K562 (cell line): ENCODE measurements around the gene CDC6. TPM values are rescaled to one million over a fixed set of nuclear protein-coding genes. Genes with fewer than 3 reads are reported as not detected.
A peak's percentile ranks its signal among the peaks of the same experiment; 100 is the strongest.

ENCODE experiments used
- CTBP1 ChIP-seq: fragments of 450-650 bp; IDR thresholded peaks from 2 replicates; pipeline ENCODE4 v1.6.1; 2016; ENCODE audit warnings: borderline replicate concordance
- E2F3 ChIP-seq: fragments of 250-450 bp; sonication (Bioruptor Pico); IDR thresholded peaks from 2 replicates; pipeline ENCODE4 v1.4.0; 2020; ENCODE audit warnings: mild to moderate bottlenecking
- KHSRP ChIP-seq: fragments of 450-650 bp; IDR thresholded peaks from 2 replicates; pipeline ENCODE4 v1.6.1; 2017
- NR3C1 ChIP-seq: sonication (generic); formaldehyde crosslinking; IDR thresholded peaks from 2 replicates; pipeline ENCODE4 v1.8.1; 2022; ENCODE audit warnings: missing genetic modification reagents
- PATZ1 ChIP-seq: fragments of 250-450 bp; sonication (Bioruptor Pico); IDR thresholded peaks from 2 replicates; pipeline ENCODE4 v1.5.0; 2020; ENCODE audit warnings: mild to moderate bottlenecking, borderline replicate concordance
- PHB ChIP-seq: fragments of 250-450 bp; sonication (Bioruptor Pico); IDR thresholded peaks from 2 replicates; pipeline ENCODE4 v1.5.0; 2021
- SAFB2 ChIP-seq: fragments of 200-400 bp; formaldehyde crosslinking; IDR thresholded peaks from 2 replicates; pipeline ENCODE4 v1.6.1; 2018; ENCODE audit warnings: borderline replicate concordance, low read length, low read depth, moderate library complexity; ENCODE audit not compliant: severe bottlenecking
- ZNF253 ChIP-seq: fragments of 250-450 bp; sonication (Bioruptor Pico); conservative IDR thresholded peaks from 2 replicates; pipeline ENCODE4 v1.6.1; 2021; ENCODE audit warnings: mild to moderate bottlenecking
- ZNF407 ChIP-seq: fragments of 450-650 bp; IDR thresholded peaks from 2 replicates; pipeline ENCODE4 v1.6.1; 2016; ENCODE audit warnings: low read depth
- ZNF583 ChIP-seq: fragments of 250-450 bp; sonication (Bioruptor Pico); IDR thresholded peaks from 2 replicates; pipeline ENCODE4 v1.4.0; 2020
- polyA plus RNA-seq, 8 experiments: library from polyadenylated mRNA; depleted of rRNA in 4 of 8; stranded (reverse) in 5 of 8; unstranded in 3 of 8; fragments of >200 nt; fragmentation: Nextera tagmentation in 2 of 8; fragmentation: Illumina TruSeq in 1 of 8; extraction: Ambion mirVana in 2 of 8; extraction: Trizol in 1 of 8; gene quantifications; 2 replicates each; pipeline versions ENCODE4 v1.2.1 to v1.2.3, GENCODE V29; 2011 to 2014; ENCODE audit warnings: inconsistent platforms in 1 of 8, missing spikeins in 1 of 8
- total RNA-seq, 7 experiments: library from RNA; depleted of rRNA in 6 of 7; stranded (reverse); fragments of >200 nt in 6 of 7; fragmentation: Illumina TruSeq in 2 of 7; extraction: Trizol in 2 of 7; gene quantifications; 2 replicates each; pipeline versions ENCODE4 v1.2.1 to v1.2.3, GENCODE V29; 2011 to 2021; ENCODE audit warnings: low replicate concordance in 1 of 7
- TF ChIP-seq, protein P1 (sequence below): fragments of 250-450 bp; sonication (Bioruptor Pico); IDR thresholded peaks from 2 replicates; pipeline ENCODE4 v1.4.0; 2020; ENCODE audit warnings: mild to moderate bottlenecking, moderate library complexity
- TF ChIP-seq, protein P2 (sequence below): sonication (generic); formaldehyde crosslinking; IDR thresholded peaks from 2 replicates; pipeline ENCODE4 v1.8.0; 2022; ENCODE audit warnings: missing genetic modification reagents, mild to moderate bottlenecking, borderline replicate concordance

Gene CDC6
- total and polyA plus RNA-seq, 9 of the 15 experiments (the other 6 are each of a cell fraction or from before 2014, with no cell fraction given) = 29.6 to 141 (median 106) TPM

DNA sequence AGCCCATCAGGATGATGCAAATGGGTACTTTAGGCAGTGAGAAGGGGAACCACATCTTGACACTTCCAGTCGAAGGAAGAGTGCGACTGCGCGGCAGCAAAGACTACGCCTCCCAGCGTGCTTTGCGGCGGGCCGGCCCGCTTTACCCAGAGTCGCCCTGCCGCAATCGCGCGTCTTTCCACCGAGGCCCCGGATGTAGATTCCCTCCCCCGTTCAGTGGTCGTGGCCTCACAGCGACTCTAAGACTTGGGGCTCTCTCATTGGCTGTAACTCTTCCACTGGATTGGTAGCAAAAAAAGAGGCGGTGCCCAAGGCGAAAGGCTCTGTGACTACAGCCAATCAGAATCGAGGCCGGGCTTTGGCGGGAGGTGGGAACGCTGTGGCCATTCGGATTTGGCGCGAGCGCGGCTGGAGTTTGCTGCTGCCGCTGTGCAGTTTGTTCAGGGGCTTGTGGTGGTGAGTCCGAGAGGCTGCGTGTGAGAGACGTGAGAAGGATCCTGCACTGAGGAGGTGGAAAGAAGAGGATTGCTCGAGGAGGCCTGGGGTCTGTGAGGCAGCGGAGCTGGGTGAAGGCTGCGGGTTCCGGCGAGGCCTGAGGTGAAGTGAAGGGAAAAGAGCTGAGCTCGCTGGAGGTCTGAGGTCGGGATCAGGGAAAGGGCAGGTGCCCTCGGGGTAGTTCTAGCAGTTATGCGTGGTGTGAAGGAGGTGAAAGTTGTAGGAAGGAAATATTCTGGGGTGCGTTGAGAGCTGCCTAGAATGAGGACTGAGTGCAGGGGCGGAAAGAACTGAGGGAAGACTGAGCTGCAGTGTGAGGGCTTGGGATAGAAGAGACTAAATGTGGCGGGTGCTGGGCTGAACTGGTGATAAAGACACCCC is at the start of gene CDC6 (continued):
- no peak for TF ChIP-seq PATZ1 (CRISPR knock-in tag)
- TF ChIP-seq, protein P1, sequence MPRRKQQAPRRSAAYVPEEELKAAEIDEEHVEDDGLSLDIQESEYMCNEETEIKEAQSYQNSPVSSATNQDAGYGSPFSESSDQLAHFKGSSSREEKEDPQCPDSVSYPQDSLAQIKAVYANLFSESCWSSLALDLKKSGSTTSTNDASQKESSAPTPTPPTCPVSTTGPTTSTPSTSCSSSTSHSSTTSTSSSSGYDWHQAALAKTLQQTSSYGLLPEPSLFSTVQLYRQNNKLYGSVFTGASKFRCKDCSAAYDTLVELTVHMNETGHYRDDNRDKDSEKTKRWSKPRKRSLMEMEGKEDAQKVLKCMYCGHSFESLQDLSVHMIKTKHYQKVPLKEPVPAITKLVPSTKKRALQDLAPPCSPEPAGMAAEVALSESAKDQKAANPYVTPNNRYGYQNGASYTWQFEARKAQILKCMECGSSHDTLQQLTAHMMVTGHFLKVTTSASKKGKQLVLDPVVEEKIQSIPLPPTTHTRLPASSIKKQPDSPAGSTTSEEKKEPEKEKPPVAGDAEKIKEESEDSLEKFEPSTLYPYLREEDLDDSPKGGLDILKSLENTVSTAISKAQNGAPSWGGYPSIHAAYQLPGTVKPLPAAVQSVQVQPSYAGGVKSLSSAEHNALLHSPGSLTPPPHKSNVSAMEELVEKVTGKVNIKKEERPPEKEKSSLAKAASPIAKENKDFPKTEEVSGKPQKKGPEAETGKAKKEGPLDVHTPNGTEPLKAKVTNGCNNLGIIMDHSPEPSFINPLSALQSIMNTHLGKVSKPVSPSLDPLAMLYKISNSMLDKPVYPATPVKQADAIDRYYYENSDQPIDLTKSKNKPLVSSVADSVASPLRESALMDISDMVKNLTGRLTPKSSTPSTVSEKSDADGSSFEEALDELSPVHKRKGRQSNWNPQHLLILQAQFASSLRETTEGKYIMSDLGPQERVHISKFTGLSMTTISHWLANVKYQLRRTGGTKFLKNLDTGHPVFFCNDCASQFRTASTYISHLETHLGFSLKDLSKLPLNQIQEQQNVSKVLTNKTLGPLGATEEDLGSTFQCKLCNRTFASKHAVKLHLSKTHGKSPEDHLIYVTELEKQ (CRISPR knock-in tag) = no peak
- TF ChIP-seq, protein P2, sequence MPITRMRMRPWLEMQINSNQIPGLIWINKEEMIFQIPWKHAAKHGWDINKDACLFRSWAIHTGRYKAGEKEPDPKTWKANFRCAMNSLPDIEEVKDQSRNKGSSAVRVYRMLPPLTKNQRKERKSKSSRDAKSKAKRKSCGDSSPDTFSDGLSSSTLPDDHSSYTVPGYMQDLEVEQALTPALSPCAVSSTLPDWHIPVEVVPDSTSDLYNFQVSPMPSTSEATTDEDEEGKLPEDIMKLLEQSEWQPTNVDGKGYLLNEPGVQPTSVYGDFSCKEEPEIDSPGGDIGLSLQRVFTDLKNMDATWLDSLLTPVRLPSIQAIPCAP (CRISPR knock-in tag) = no peak
- peak; percentile 95 for TF ChIP-seq E2F3
- TF ChIP-seq CTBP1 = peak; percentile 32; the same call in 1 of the 2 replicates
- peak; percentile 77; the same call in 1 of the 2 replicates for TF ChIP-seq PHB (CRISPR knock-in tag)
- TF ChIP-seq NR3C1 = no peak
- TF ChIP-seq SAFB2 = no peak
- TF ChIP-seq ZNF253 (CRISPR knock-in tag) = no peak
- TF ChIP-seq ZNF407 = no peak
- no peak for TF ChIP-seq KHSRP
- no peak for TF ChIP-seq ZNF583
